ENCODE results near the gene SLC24A4.

SLC24A4 gene

DNA sequence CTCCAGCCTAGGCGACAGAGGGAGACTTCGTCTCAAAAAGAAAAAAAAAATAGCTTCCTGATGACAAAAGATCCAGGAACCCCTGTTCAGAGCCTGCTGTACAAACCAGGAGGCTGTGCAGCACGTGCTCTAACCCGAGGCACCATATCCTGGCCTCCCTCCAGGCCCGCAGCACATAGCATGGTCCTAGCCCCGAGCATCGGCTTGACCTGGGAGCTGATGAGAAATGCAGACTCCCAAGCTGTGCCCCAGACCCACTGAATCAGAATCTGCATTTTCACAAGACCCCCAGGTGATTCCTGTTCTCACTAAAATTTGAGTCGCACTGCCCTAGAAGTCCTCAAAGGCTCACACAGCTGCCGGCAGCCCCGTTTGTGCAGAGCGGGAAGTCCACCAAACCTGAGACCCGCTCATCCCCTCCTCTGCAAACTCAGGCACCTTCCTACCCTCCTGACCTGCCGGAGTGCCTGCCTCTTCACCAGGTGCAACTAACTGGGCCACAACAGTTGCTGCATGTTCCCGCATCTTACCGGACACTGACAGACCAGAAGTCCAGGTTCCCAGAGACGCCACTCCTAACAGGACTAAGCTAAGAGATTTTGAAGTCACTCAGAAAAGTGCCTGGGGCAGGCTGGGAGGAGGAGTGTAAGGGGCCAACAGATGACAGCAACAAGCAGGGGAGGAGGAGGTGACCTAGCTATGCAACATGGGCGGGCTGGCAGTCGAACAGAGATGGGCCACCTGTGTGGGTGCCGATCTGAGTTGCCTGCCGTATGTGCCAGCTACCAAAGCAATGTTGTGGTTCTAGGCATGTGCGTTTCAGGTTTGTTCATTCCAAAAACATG, 166.7 kb downstream of the SLC24A4 start:
- TF ChIP-seq, protein P1, sequence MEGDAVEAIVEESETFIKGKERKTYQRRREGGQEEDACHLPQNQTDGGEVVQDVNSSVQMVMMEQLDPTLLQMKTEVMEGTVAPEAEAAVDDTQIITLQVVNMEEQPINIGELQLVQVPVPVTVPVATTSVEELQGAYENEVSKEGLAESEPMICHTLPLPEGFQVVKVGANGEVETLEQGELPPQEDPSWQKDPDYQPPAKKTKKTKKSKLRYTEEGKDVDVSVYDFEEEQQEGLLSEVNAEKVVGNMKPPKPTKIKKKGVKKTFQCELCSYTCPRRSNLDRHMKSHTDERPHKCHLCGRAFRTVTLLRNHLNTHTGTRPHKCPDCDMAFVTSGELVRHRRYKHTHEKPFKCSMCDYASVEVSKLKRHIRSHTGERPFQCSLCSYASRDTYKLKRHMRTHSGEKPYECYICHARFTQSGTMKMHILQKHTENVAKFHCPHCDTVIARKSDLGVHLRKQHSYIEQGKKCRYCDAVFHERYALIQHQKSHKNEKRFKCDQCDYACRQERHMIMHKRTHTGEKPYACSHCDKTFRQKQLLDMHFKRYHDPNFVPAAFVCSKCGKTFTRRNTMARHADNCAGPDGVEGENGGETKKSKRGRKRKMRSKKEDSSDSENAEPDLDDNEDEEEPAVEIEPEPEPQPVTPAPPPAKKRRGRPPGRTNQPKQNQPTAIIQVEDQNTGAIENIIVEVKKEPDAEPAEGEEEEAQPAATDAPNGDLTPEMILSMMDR (IDR thresholded peaks at IDR 0.05; ENCODE audit: insufficient read depth, low read length, poor library complexity, severe bottlenecking) = no peak

GRCh38 chr14:92490239-92490959, 167.4 kb downstream of the SLC24A4 start:
- H3K4me3 ChIP-seq (replicated peaks; ENCODE audit: low read depth, low read length) = no peak overlapping the region
- TF ChIP-seq, protein P1 (IDR thresholded peaks at IDR 0.05; ENCODE audit: insufficient read depth, low read length, poor library complexity, severe bottlenecking) = no peak
- no peak for DNase-seq (ENCODE audit: extremely low read depth, insufficient read length)
- no peaks in the 10 kb centered on the region for H3K36me3 ChIP-seq (ENCODE audit: control insufficient read depth, insufficient read depth, low read length)
- H3K27me3 ChIP-seq (replicated peaks; ENCODE audit: control insufficient read depth, insufficient read depth, low read length) = no peaks in the 10 kb centered on the region

More for the DNA sequence above, 166.7 kb downstream of the SLC24A4 start:
- DNase-seq (ENCODE audit: extremely low read depth, insufficient read length) = no peak
- Histone ChIP-seq H3K36me3 (ENCODE audit: control insufficient read depth, insufficient read depth, low read length) (no peaks in the 10 kb centered on the region), H3K4me3 (replicated peaks; ENCODE audit: low read depth, low read length) (no peak overlapping the region), H3K27me3 (replicated peaks; ENCODE audit: control insufficient read depth, insufficient read depth, low read length) (no peaks in the 10 kb centered on the region)

GRCh38 chr14:92491782-92492181, 168.8 kb downstream of the SLC24A4 start:
- DNase-seq (ENCODE audit: extremely low read depth, insufficient read length) = no peak
- Histone ChIP-seq H3K4me3 (replicated peaks; ENCODE audit: low read depth, low read length) (no peak overlapping the region), H3K27me3 (replicated peaks; ENCODE audit: control insufficient read depth, insufficient read depth, low read length) (no peaks in the 10 kb centered on the region), H3K36me3 (ENCODE audit: control insufficient read depth, insufficient read depth, low read length) (no peaks in the 10 kb centered on the region)
- TF ChIP-seq, protein P1 (IDR thresholded peaks at IDR 0.05; ENCODE audit: insufficient read depth, low read length, poor library complexity, severe bottlenecking) = no peak

DNA sequence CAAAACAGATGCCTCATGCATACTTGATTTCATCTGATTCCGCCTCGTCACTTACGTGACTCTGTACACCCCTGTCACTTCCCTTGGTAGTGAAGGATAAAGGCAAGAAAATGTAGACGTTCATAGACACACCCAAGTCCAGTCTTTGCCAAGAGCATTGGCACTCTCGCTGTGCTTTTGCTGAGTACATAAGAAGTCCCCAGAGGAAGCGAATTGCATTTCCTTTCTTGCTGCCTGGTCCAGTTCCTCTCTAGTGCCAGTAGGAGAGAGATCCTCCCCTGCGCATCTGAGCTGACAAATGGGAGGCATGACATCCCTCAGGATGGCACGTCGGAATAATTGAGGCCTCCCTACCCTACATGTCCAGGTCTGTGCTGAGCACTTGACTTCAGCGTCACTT, 169.3 kb downstream of the SLC24A4 start:
- TF ChIP-seq, protein P1 (IDR thresholded peaks at IDR 0.05; ENCODE audit: insufficient read depth, low read length, poor library complexity, severe bottlenecking) = no peak
- H3K4me3 ChIP-seq (replicated peaks; ENCODE audit: low read depth, low read length) = no peak overlapping the region
- no peaks in the 10 kb centered on the region for H3K36me3 ChIP-seq (ENCODE audit: control insufficient read depth, insufficient read depth, low read length)
- no peaks in the 10 kb centered on the region for H3K27me3 ChIP-seq (replicated peaks; ENCODE audit: control insufficient read depth, insufficient read depth, low read length)
- no peak for DNase-seq (ENCODE audit: extremely low read depth, insufficient read length)

GRCh38 chr14:92493024-92493423, 170.1 kb downstream of the SLC24A4 start:
- no peak for DNase-seq (ENCODE audit: extremely low read depth, insufficient read length)
- no peaks in the 10 kb centered on the region for H3K27me3 ChIP-seq (replicated peaks; ENCODE audit: control insufficient read depth, insufficient read depth, low read length)
- no peak overlapping the region for H3K4me3 ChIP-seq (replicated peaks; ENCODE audit: low read depth, low read length)
- no peaks in the 10 kb centered on the region for H3K36me3 ChIP-seq (ENCODE audit: control insufficient read depth, insufficient read depth, low read length)
- TF ChIP-seq, protein P1 (IDR thresholded peaks at IDR 0.05; ENCODE audit: insufficient read depth, low read length, poor library complexity, severe bottlenecking) = no peak
